ENCODE results near the gene AGPAT3. TPM values are rescaled to one million over a fixed set of nuclear protein-coding genes. Genes with fewer than 3 reads are reported as not detected.

AGPAT3 gene
- total RNA-seq, 2 experiments from 2014 or later, result 71.4 to 82.4 TPM

GRCh38 chr21:43825936-43826622 lies 38.9 kb upstream of the AGPAT3 start:
- DNase-seq, result no peak
- H3K27ac Mint-ChIP-seq, result no peak overlapping the region
- H3K9me3 Mint-ChIP-seq, result no peaks in the 10 kb centered on the region
- H3K36me3 Mint-ChIP-seq, result no peaks in the 10 kb centered on the region
- no peaks in the 10 kb centered on the region for H3K4me1 Mint-ChIP-seq (ENCODE audit: low read depth)
- no peak overlapping the region for H3K4me3 Mint-ChIP-seq
- CTCF ChIA-PET, result no interaction called here
- POLR2A ChIA-PET, result interaction anchor here (1.4 kb wide), 1 partner anchor 20 kb away, joined by 4 read pairs; no protein-coding TSS in a partner anchor
- intact Hi-C loops (cut with micrococcal nuclease), result no loop called here
- peaks cover 6% of the 10 kb centered on the region for H3K27me3 Mint-ChIP-seq

DNA sequence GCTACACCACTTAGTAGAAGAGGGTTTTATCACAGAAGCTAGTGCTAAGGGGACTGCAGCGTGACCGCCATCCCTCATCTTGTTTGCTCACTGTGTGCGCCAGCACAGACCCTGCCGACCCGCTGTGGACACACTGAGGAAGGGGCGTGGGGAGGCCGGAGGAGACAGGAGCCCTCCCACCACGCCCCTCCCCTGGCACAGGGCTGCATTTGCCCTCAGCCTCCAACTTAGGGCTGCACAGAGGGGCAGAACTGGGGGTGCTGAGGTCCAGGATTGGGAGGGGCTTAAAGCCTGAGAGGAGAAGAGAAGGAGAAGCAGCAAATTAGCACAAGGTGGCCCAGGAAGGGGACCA lies 38.4 kb upstream of the AGPAT3 start:
- no peak overlapping the region for H3K4me3 Mint-ChIP-seq
- H3K27ac Mint-ChIP-seq, result no peak overlapping the region
- H3K36me3 Mint-ChIP-seq, result no peaks in the 10 kb centered on the region
- H3K27me3 Mint-ChIP-seq, result peaks cover 6% of the 10 kb centered on the region
- intact Hi-C loops (cut with micrococcal nuclease), result no loop called here
- no peak for DNase-seq
- ChIA-PET POLR2A (interaction anchor here (1.4 kb wide), 1 partner anchor 19 kb away, joined by 4 read pairs; no protein-coding TSS in a partner anchor), CTCF (no interaction called here)
- no peaks in the 10 kb centered on the region for H3K9me3 Mint-ChIP-seq
- no peaks in the 10 kb centered on the region for H3K4me1 Mint-ChIP-seq (ENCODE audit: low read depth)

GRCh38 chr21:43827015-43827611 lies 37.9 kb upstream of the AGPAT3 start:
- CTCF ChIA-PET, result interaction anchor here (0.6 kb wide), 1 partner anchor 112 kb away, joined by 3 read pairs; no protein-coding TSS in a partner anchor
- no peaks in the 10 kb centered on the region for H3K4me1 Mint-ChIP-seq (ENCODE audit: low read depth)

GRCh38 chr21:43829161-43829560 lies 35.9 kb upstream of the AGPAT3 start:
- Mint-ChIP-seq H3K4me3 (no peak overlapping the region), H3K9me3 (no peaks in the 10 kb centered on the region), H3K4me1 (ENCODE audit: low read depth) (no peaks in the 10 kb centered on the region), H3K27ac (no peak overlapping the region), H3K27me3 (peaks cover 13% of the 10 kb centered on the region), H3K36me3 (no peaks in the 10 kb centered on the region)
- no peak for DNase-seq
- CTCF ChIA-PET, result interaction anchor here (1.6 kb wide), 1 partner anchor 111 kb away, joined by 4 read pairs; no protein-coding TSS in a partner anchor
- POLR2A ChIA-PET, result no interaction called here
- intact Hi-C loops (cut with micrococcal nuclease), result no loop called here

More at GRCh38 chr21:43827015-43827611, 37.9 kb upstream of the AGPAT3 start:
- POLR2A ChIA-PET, result interaction anchor here (1.4 kb wide), 1 partner anchor 19 kb away, joined by 4 read pairs; no protein-coding TSS in a partner anchor
- intact Hi-C loops (cut with micrococcal nuclease), result no loop called here
- H3K9me3 Mint-ChIP-seq, result no peaks in the 10 kb centered on the region
- DNase-seq, result no peak
- H3K27ac Mint-ChIP-seq, result no peak overlapping the region
- H3K36me3 Mint-ChIP-seq, result no peaks in the 10 kb centered on the region
- H3K4me3 Mint-ChIP-seq, result no peak overlapping the region
- peaks cover 6% of the 10 kb centered on the region for H3K27me3 Mint-ChIP-seq

- H3K4me1 Mint-ChIP-seq (ENCODE audit: low read depth), result no peaks in the 10 kb centered on the region
- H3K9me3 Mint-ChIP-seq, result no peaks in the 10 kb centered on the region
- H3K36me3 Mint-ChIP-seq, result no peaks in the 10 kb centered on the region
- no peak overlapping the region for H3K27ac Mint-ChIP-seq
- no peak for DNase-seq
- intact Hi-C loops (cut with micrococcal nuclease), result no loop called here
- CTCF ChIA-PET, result interaction anchor here (1.6 kb wide), 1 partner anchor 110 kb away, joined by 4 read pairs; no protein-coding TSS in a partner anchor
- H3K4me3 Mint-ChIP-seq, result no peak overlapping the region
- POLR2A ChIA-PET, result no interaction called here
- peaks cover 16% of the 10 kb centered on the region for H3K27me3 Mint-ChIP-seq
Observed at GRCh38 chr21:43829575-43830119, 35.4 kb upstream of the AGPAT3 start.

DNA sequence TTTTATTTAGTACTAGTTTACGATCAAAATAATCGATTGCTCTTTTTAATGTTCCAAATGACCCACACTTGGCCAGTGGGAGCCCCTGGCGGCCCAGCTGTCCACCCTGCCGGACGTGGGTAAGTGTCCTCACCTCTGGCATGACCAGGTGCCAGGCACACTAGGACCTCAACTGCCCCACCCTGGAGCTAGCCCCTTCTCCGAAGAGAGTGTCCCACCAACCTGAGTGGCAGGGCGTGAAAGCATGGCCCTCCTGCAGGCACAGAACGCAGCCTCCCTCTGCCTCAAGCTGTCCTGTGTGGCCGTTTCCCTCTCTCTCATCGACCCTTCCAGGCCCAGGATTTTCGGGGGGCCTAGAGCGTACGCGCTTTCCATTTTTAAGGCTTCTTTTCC lies 32.9 kb upstream of the AGPAT3 start:
- Mint-ChIP-seq H3K4me1 (ENCODE audit: low read depth) (no peaks in the 10 kb centered on the region), H3K9me3 (no peaks in the 10 kb centered on the region), H3K4me3 (no peak overlapping the region), H3K36me3 (no peaks in the 10 kb centered on the region), H3K27me3 (peaks cover 28% of the 10 kb centered on the region), H3K27ac (no peak overlapping the region)
- POLR2A ChIA-PET, result no interaction called here
- DNase-seq, result no peak
- CTCF ChIA-PET, result interaction anchor here (1.6 kb wide), 1 partner anchor 106 kb away, joined by 3 read pairs; no protein-coding TSS in a partner anchor
- intact Hi-C loops (cut with micrococcal nuclease), result no loop called here

- Mint-ChIP-seq H3K27me3 (peaks cover 30% of the 10 kb centered on the region), H3K4me3 (no peak overlapping the region), H3K4me1 (ENCODE audit: low read depth) (no peaks in the 10 kb centered on the region), H3K36me3 (no peaks in the 10 kb centered on the region), H3K9me3 (no peaks in the 10 kb centered on the region), H3K27ac (no peak overlapping the region)
- POLR2A ChIA-PET, result no interaction called here
- intact Hi-C loops (cut with micrococcal nuclease), result no loop called here
- no peak for DNase-seq
- CTCF ChIA-PET, result interaction anchor here (1.0 to 1.6 kb wide), 3 partner anchors 9 to 106 kb away, joined by 3 to 4 read pairs (median 4); no protein-coding TSS in a partner anchor
Observed at GRCh38 chr21:43832648-43833047, 32.4 kb upstream of the AGPAT3 start.

DNA sequence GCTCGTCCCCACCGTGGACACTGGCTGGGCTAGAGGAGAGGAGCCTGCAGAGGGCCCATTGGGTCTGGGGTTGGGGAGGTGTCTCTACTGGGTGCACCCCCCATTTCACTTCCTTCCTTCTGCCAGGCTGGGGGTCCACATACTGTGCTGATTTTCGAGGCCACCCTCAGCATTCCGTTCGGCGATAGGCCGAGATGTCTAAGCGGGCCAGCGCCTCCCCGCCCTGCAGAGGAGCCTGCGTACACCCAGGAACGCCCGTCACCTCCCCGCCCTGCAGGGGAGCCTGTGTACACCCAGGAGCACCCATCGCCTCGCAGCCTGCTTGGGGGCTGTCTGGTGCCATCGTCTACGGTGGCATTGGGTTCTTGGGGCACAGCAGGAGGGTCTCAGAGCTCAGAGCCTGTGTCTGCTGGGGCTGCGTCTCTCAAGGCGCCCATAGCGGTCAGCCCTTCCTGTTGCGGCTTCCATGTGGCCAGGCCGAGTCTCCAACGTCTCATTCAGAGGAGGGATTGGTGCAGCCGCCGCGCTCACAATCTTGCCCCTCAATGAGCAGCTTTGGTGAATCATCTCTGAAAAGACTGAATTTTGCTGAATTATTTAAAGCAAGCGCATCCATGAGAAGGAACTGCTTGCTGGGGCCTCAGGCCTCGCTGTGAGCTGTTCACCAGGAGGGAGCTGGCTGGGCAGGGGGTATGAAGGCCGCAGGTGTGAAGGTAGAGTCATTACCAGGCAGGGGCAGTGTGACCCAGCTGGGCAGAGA lies 30.7 kb upstream of the AGPAT3 start:
- no peak overlapping the region for H3K27ac Mint-ChIP-seq
- no peaks in the 10 kb centered on the region for H3K36me3 Mint-ChIP-seq
- H3K4me1 Mint-ChIP-seq (ENCODE audit: low read depth), result no peaks in the 10 kb centered on the region
- H3K27me3 Mint-ChIP-seq, result peaks cover 30% of the 10 kb centered on the region
- intact Hi-C loops (cut with micrococcal nuclease), result no loop called here
- ChIA-PET CTCF (interaction anchor here (1.4 kb wide), 1 partner anchor 23 kb away, joined by 4 read pairs; no protein-coding TSS in a partner anchor), POLR2A (no interaction called here)
- H3K4me3 Mint-ChIP-seq, result no peak overlapping the region
- no peak for DNase-seq
- no peaks in the 10 kb centered on the region for H3K9me3 Mint-ChIP-seq

DNA sequence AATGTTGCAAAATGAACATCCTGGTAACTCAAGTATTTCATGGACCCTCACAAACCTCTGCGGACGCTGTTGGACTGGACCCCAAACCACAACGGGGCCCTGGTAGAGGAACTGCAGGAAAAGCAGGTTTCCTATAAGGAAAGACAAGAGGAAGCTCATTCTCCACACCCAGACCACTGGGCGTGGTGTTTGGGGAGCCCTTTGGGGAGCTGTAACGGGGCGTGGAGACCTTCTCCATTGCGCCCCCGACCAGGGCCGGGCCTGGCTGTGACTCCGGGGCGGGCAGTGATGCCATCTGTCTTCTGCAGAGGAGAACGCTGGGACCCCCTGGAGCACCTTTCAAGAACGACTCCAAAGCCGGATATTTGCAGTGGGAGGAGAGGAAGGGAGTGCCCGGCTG lies 30.0 kb upstream of the AGPAT3 start:
- H3K4me1 Mint-ChIP-seq (ENCODE audit: low read depth), result no peaks in the 10 kb centered on the region
- no peaks in the 10 kb centered on the region for H3K36me3 Mint-ChIP-seq
- no peak for DNase-seq
- H3K9me3 Mint-ChIP-seq, result no peaks in the 10 kb centered on the region
- POLR2A ChIA-PET, result no interaction called here
- no peak overlapping the region for H3K27ac Mint-ChIP-seq
- CTCF ChIA-PET, result no interaction called here
- peaks cover 30% of the 10 kb centered on the region for H3K27me3 Mint-ChIP-seq
- intact Hi-C loops (cut with micrococcal nuclease), result no loop called here
- no peak overlapping the region for H3K4me3 Mint-ChIP-seq

GRCh38 chr21:43835861-43836260 lies 29.2 kb upstream of the AGPAT3 start:
- POLR2A ChIA-PET, result interaction anchor here (0.6 kb wide), 1 partner anchor 1971 kb away, joined by 3 read pairs; no protein-coding TSS in a partner anchor
- intact Hi-C loops (cut with micrococcal nuclease), result no loop called here
- H3K27ac Mint-ChIP-seq, result no peak overlapping the region
- no peaks in the 10 kb centered on the region for H3K36me3 Mint-ChIP-seq
- no peak for DNase-seq
- CTCF ChIA-PET, result no interaction called here
- peaks cover 24% of the 10 kb centered on the region for H3K27me3 Mint-ChIP-seq
- H3K9me3 Mint-ChIP-seq, result no peaks in the 10 kb centered on the region
- H3K4me1 Mint-ChIP-seq (ENCODE audit: low read depth), result no peaks in the 10 kb centered on the region
- no peak overlapping the region for H3K4me3 Mint-ChIP-seq

- intact Hi-C loops (cut with micrococcal nuclease), result no loop called here
- no peaks in the 10 kb centered on the region for H3K4me1 Mint-ChIP-seq (ENCODE audit: low read depth)
- ChIA-PET CTCF (interaction anchor here (1.5 kb wide), 1 partner anchor 102 kb away, joined by 4 read pairs; no protein-coding TSS in a partner anchor), POLR2A (no interaction called here)
- no peak overlapping the region for H3K4me3 Mint-ChIP-seq
- peaks cover 24% of the 10 kb centered on the region for H3K27me3 Mint-ChIP-seq
- no peak for DNase-seq
- no peaks in the 10 kb centered on the region for H3K36me3 Mint-ChIP-seq
- no peak overlapping the region for H3K27ac Mint-ChIP-seq
- H3K9me3 Mint-ChIP-seq, result no peaks in the 10 kb centered on the region
Observed at GRCh38 chr21:43836616-43837015, 28.4 kb upstream of the AGPAT3 start.

- no peaks in the 10 kb centered on the region for H3K36me3 Mint-ChIP-seq
- no peak overlapping the region for H3K27ac Mint-ChIP-seq
- H3K4me3 Mint-ChIP-seq, result no peak overlapping the region
- ChIA-PET CTCF (no interaction called here), POLR2A (no interaction called here)
- intact Hi-C loops (cut with micrococcal nuclease), result no loop called here
- H3K9me3 Mint-ChIP-seq, result no peaks in the 10 kb centered on the region
- peaks cover 8% of the 10 kb centered on the region for H3K27me3 Mint-ChIP-seq
- peaks cover 5% of the 10 kb centered on the region for H3K4me1 Mint-ChIP-seq (ENCODE audit: low read depth)
- DNase-seq, result no peak
Observed at GRCh38 chr21:43840259-43840658, 24.8 kb upstream of the AGPAT3 start.

All from activated CD4-positive, alpha-beta memory T cell treated with anti-CD3 and anti-CD28 coated beads for 36 hours (primary cell).